Ishikawa (cell line): ENCODE data around the gene SNTG2.

Source experiments
- CEBPB ChIP-seq: IDR thresholded peaks from 2 replicates; pipeline ENCODE4 v1.6.1; 2012
- CREB1 ChIP-seq: IDR thresholded peaks from 2 replicates; pipeline ENCODE4 v1.6.1; 2012; ENCODE audit warnings: low read depth
- EGR1 ChIP-seq: IDR thresholded peaks from 2 replicates; pipeline ENCODE4 v1.6.1; 2012
- EP300 ChIP-seq: IDR thresholded peaks from 2 replicates; pipeline ENCODE4 v1.6.1; 2012; ENCODE audit warnings: borderline replicate concordance
- FOXM1 ChIP-seq: IDR thresholded peaks from 2 replicates; pipeline ENCODE4 v1.6.1; 2012; ENCODE audit warnings: low read depth, borderline replicate concordance
- NFIC ChIP-seq: IDR thresholded peaks from 2 replicates; pipeline ENCODE4 v1.6.1; 2012
- RAD21 ChIP-seq: IDR thresholded peaks from 2 replicates; pipeline ENCODE4 v1.6.1; 2012; ENCODE audit warnings: low read depth
- TAF1 ChIP-seq: IDR thresholded peaks from 2 replicates; pipeline ENCODE4 v1.6.1; 2012; ENCODE audit warnings: low read depth, mild to moderate bottlenecking
- TCF12 ChIP-seq: IDR thresholded peaks from 2 replicates; pipeline ENCODE4 v1.6.1; 2012; ENCODE audit warnings: low read depth
- TEAD4 ChIP-seq: IDR thresholded peaks from 2 replicates; pipeline ENCODE4 v1.6.1; 2012
- USF1 ChIP-seq: IDR thresholded peaks from 2 replicates; pipeline ENCODE4 v1.6.1; 2012
- YY1 ChIP-seq: IDR thresholded peaks from 2 replicates; pipeline ENCODE4 v1.6.1; 2012; ENCODE audit warnings: low read depth
- ZBTB7A ChIP-seq: IDR thresholded peaks from 2 replicates; pipeline ENCODE4 v1.6.1; 2012; ENCODE audit warnings: low read depth
- TF ChIP-seq, protein P1 (sequence below): IDR thresholded peaks from 2 replicates; pipeline ENCODE4 v1.6.1; 2012
- TF ChIP-seq, protein P2 (sequence below): IDR thresholded peaks from 2 replicates; pipeline ENCODE4 v1.6.1; 2012; ENCODE audit warnings: low read depth, mild to moderate bottlenecking

The SNTG2 gene

DNA sequence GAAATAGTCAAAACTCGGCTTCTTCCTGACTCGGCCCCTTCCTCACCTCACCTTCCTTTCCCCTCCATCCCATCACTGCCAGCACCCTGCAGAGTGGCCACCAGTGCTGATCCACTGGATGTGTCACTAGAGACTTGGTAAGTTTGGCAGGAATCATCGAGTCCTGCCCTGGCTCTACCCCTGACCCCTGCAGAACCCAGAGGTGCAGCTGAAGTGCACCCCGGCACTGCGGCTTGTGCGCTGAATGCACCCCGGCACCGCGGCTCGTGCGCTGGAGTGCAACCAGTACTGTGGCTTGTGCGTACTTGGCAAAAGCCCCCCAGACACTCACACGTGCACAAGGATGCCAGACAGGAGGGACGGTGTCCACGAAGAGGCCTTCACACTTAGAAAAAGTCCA lies 206.5 kb downstream of the SNTG2 start:
- TF ChIP-seq ZBTB7A: no peak
- no peak for TF ChIP-seq CEBPB
- TF ChIP-seq, protein P1, sequence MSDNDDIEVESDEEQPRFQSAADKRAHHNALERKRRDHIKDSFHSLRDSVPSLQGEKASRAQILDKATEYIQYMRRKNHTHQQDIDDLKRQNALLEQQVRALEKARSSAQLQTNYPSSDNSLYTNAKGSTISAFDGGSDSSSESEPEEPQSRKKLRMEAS: no peak
- TF ChIP-seq RAD21: no peak
- no peak for TF ChIP-seq CREB1
- no peak for TF ChIP-seq NFIC
- TF ChIP-seq TAF1: no peak
- no peak for TF ChIP-seq EP300
- no peak for TF ChIP-seq FOXM1
- no peak for TF ChIP-seq USF1
- TF ChIP-seq, protein P2, sequence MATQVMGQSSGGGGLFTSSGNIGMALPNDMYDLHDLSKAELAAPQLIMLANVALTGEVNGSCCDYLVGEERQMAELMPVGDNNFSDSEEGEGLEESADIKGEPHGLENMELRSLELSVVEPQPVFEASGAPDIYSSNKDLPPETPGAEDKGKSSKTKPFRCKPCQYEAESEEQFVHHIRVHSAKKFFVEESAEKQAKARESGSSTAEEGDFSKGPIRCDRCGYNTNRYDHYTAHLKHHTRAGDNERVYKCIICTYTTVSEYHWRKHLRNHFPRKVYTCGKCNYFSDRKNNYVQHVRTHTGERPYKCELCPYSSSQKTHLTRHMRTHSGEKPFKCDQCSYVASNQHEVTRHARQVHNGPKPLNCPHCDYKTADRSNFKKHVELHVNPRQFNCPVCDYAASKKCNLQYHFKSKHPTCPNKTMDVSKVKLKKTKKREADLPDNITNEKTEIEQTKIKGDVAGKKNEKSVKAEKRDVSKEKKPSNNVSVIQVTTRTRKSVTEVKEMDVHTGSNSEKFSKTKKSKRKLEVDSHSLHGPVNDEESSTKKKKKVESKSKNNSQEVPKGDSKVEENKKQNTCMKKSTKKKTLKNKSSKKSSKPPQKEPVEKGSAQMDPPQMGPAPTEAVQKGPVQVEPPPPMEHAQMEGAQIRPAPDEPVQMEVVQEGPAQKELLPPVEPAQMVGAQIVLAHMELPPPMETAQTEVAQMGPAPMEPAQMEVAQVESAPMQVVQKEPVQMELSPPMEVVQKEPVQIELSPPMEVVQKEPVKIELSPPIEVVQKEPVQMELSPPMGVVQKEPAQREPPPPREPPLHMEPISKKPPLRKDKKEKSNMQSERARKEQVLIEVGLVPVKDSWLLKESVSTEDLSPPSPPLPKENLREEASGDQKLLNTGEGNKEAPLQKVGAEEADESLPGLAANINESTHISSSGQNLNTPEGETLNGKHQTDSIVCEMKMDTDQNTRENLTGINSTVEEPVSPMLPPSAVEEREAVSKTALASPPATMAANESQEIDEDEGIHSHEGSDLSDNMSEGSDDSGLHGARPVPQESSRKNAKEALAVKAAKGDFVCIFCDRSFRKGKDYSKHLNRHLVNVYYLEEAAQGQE: no peak
- TF ChIP-seq TCF12: no peak

DNA sequence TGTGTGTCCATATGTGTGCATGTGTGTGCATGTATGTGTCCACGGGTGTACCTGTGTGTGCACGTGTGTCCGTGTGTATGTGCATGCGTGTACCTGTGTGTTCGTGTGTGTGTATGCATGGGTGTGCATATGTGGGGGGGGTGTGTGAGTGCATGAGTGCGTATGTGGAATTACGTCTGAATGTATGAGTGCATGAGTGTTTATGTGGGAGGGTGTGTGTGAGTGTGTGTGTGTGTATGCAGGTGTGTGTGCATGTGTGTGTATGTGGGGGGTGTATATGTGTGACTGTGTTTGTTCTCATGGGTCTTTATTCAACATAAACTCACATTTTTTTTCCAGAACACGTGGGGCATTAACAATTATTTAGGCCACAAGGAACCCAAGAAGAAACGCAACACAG lies 208.4 kb downstream of the SNTG2 start:
- TF ChIP-seq EGR1: no peak
- TF ChIP-seq YY1: no peak
- TF ChIP-seq USF1: no peak

DNA sequence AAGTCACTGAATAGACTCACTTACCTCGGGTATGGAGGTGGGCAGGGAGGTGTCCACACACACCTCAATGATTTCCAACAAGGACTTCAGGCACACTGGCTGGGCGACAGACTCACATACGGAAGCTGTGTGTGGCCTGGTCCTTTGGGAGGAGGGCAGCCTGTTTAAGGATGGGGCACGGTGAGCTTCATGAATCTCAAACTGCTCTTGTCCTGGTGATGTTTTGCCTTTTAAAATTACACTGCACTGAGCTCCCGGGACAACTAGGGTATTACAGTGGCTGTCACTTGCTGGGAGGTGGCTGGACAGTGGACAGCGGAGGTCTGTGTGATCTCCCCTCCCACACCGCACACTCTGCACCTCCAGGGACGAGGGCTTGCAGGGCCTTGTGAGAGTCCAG lies 211.6 kb downstream of the SNTG2 start:
- TF ChIP-seq YY1: no peak

DNA sequence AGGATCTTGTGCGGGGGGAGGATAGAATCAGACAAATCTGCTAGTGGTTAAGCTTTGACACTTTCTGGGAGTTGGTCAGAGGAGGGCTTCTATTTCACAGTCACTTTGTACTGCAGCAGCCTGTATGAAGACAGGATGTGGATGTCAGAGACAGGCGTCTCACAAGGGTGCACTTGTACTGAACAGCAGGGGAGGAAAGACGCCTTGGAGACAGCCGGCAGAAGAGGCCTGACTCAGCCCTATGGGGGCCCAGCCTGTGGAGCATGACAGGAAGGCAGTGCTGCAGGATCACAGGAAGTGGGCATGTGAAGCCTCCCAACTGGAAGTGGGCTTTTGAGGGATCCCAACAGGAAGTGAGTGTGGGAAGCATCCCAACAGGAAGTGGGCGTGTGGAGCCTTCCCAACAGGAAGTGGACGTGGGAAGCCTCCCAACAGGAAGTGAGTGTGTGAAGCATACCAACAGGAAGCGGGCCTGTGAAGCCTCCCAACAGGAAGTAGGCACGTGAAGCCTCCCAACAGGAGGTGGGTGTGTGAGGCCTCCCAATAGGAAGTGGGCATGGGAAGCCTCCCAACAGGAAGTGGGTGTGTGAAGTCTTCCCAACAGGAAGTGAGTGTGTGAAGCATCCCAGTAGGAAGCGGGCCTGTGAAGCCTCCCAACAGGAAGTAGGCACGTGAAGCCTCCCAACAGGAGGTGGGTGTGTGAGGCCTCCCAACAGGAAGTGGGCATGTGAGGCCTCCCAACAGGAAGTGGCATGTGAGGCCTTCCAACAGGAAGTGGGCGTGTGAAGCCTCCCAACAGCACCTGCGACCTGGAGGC lies 212.3 kb downstream of the SNTG2 start:
- TF ChIP-seq CEBPB: no peak
- no peak for TF ChIP-seq TAF1
- no peak for TF ChIP-seq EGR1
- no peak for TF ChIP-seq ZBTB7A
- TF ChIP-seq RAD21: no peak
- TF ChIP-seq USF1: no peak
- TF ChIP-seq NFIC: no peak
- no peak for TF ChIP-seq TEAD4
- no peak for TF ChIP-seq CREB1
- TF ChIP-seq, protein P2: no peak
- TF ChIP-seq, protein P1: no peak
- TF ChIP-seq EP300: no peak
- no peak for TF ChIP-seq FOXM1
- no peak for TF ChIP-seq YY1
- TF ChIP-seq TCF12: no peak

DNA sequence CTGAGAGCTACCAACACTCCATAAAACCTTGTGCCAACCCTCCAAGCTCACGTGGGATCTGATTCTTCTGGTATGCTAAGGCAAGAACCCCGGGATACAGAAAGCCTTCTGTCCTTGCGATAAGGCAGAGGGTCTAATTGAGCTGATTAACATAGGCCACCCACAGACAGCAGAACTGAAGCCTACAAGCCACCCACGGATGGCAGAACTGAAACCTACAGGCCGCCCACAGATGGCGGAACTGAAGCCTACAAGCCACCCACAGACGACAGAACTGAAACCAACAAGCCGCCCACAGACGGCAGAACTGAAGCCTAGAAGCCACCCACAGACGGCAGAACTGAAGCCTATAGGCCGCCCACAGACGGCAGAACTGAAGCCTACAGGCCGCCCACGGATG lies 216.3 kb downstream of the SNTG2 start:
- TF ChIP-seq, protein P2: no peak
- no peak for TF ChIP-seq TAF1
- no peak for TF ChIP-seq CREB1
- no peak for TF ChIP-seq ZBTB7A
- no peak for TF ChIP-seq RAD21
- no peak for TF ChIP-seq FOXM1
- TF ChIP-seq TCF12: no peak
- no peak for TF ChIP-seq CEBPB
- no peak for TF ChIP-seq EGR1
- TF ChIP-seq, protein P1: no peak
- TF ChIP-seq USF1: no peak
- no peak for TF ChIP-seq YY1
- no peak for TF ChIP-seq NFIC
- no peak for TF ChIP-seq EP300
- no peak for TF ChIP-seq TEAD4
